Measurements from ENCODE around the gene TSPAN33.
"Not testable (repeated sequence)": the region's sequence is repeated elsewhere in the genome, so short reads cannot be mapped to it uniquely, and the experiment has no call there.

Gene TSPAN33

DNA sequence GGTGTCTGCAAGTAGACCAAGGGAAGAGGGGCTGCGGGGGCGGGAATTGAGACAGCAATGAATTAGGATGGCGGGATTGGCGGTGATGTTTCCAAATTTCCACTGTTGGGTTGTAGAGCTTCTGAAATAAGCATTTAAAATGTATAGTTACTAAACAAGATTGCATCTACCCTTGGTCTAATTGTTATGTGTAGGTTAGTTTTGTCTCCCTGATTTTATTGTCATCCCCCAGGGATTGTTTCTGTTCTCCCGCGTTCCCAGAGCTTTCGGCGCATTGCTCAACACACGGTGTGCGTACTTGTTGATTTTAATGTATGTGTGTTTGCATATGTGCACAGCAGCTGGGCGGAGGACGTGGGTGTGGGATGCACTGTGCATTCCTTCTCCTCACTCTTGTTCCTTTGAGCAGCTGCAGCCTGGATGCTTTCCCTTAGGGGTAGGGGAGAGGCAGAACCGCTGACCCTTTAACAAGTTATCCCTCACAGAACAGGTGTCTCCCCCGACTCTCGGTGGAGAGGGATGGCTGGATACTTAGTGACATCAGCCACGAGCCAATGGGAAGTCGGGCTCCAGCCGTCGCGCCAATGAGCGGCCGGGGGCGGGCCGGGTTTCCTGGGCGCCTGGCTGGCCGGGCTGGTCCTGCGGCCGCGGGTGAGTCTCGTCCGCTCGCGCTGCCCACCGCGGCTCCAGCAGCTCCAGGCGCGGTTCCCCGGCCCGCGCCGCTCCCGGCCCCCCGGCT is at the start of gene TSPAN33:
Gene TSPAN33, plus strand, starts transcription at position 613 of the 739 bp plus-strand sequence. CDS start 274 bp downstream, outside the sequence.
- DNase-seq: peak; percentile 58

GRCh38 chr7:129095258-129095657 is 49.2 kb upstream of the TSPAN33 start:
- DNase-seq: no peak

- no peak for DNase-seq
Observed at GRCh38 chr7:129098409-129099084, 46.0 kb upstream of the TSPAN33 start.

- DNase-seq: no peak
Observed at GRCh38 chr7:129100827-129101166, 43.7 kb upstream of the TSPAN33 start.

DNA sequence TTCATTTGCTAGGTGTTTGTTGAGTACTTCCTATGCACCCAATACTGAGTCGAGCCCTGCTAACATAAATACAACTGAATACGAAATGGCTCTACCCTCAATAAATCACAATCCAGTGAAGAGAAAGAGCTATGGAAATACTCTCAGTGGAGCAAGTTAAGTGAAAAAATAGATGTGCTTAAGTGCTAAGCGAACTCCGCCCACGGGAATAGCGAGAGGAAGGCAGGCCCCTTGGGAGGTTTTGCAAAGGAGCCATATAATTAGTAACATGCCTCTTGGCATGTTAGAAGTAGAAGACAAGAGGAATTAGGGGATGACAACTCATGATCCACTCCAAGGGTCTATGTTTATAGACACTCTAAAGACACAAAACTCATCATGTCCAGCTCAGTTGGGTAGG is 42.8 kb upstream of the TSPAN33 start:
- DNase-seq: no peak

- DNase-seq: no peak
Observed at GRCh38 chr7:129103561-129104324, 40.8 kb upstream of the TSPAN33 start.

DNA sequence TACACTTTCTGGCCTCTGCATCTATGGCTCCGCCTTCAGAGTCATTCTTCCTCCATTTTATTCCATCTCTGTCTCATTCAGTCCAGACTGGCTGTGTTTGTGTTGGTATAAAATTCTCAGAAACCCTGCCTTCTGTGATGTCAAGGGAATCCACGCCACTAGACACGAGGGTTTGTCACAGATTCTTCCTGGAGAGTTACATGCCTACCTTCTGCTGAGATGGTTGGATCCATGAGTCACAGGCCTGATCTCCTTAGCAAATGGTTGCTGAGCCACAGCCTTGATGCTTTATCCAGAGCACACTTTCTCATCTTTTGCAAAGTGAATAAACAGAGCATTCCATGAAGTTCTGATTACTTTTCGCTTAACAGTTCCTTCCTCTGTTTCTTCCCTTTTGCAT is 35.9 kb upstream of the TSPAN33 start:
- DNase-seq: no peak

- DNase-seq: no peak
Observed at GRCh38 chr7:129110258-129110981, 34.1 kb upstream of the TSPAN33 start.

DNA sequence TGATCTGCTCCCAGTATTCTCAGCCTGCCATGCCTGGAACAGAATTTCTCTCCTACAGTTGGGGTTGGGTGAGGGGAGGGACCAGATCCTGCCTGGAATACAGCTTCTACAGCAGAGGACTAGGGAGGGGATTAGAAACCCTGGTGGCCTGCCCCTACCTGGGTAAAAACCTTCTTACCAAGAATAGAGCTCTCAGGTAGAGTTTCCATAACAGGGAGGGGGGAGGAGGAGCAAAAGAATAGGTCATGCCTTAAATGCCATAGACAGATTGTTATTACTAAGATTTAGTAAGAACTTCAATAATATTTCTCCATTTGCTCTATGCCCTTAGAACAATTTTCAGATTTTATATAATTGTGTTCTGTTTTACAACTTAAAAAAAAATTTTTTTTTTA is 33.5 kb upstream of the TSPAN33 start:
- no peak for DNase-seq

DNA sequence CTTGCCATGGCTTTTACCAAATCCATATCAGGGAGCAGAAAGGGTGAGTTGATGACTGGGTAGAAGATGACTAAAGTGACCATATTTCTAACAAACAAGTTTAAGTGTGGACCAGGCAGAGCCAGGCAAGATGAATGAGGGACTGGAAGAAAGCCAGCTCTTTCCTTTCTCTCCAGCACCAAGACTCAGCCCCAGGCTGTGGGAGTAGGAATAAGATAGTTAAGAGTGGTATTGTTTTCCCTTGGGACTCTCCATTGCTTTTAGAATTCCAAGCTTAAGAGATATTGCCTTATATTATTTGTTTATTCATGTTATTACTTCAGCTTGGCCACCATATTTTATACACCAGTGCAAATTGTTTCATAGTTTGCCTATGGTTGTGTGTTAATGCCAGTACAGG is 28.8 kb upstream of the TSPAN33 start:
- no peak for DNase-seq

GRCh38 chr7:129118182-129118581 is 26.3 kb upstream of the TSPAN33 start:
- no peak for DNase-seq

- no peak for DNase-seq
Observed at GRCh38 chr7:129118976-129119375, 25.5 kb upstream of the TSPAN33 start.

DNA sequence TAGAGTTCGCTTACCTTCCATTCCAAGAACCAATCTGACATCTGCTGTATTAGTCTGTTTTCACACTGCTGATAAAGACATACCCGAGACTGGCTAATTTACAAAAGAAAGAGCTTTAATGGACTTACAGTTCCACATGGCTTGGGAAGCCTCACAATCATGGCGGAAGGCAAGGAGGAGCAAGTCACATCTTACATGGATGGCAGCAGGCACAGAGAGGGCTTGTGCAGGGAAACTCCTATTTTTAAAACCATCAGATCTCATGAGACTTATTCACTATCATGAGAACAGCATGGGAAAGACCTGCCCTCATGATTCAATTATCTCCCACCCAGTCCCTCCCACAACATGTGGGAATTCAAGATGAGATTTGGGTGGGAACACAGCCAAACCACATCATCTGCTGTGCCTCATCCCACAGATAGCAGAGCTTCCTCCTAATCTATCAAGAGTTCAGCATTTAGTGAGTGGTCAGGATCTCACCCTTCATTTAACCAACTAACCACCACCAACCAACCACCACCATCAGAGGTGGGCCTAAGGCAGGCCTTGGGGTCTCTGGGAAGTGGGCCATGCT is 22.9 kb upstream of the TSPAN33 start:
- DNase-seq: not testable (repeated sequence)

- peak; percentile 6 for DNase-seq
Observed at GRCh38 chr7:129122078-129122750, 22.3 kb upstream of the TSPAN33 start.

DNA sequence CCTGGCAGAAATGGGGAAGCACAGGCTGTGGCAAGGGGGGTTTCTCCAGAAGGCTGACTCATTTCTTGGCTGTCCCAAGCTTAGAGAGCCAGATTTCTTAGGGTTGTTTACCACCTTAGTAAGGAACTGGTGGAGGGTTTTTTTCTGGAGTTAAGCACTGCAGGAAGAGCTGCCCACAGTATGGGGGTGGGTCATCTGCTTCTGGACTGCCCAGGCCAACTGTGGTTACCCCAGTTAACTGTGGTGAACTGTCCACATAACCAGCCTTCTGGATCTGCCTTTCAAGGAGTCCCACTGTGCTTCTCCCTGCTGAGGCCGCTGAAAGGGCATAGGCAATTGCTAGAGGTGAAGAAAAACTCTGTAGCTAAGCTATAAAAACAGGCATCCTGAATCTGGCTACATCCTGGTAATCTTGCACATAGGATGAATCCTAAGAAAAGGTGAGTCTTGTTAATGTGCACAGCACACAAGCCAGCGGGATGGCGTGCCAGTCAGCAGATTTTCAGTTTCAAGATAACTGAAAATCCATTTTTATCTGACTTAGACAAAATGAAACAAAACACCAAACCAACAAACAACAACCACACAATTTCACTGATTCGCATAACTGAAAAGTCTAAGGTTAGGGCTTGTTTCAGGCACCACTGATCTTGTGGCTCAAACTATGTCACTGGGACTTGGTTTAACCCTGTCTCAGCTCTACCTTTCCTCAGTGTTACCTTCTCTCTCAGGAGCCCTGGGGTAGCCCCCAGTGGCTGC is 21.6 kb upstream of the TSPAN33 start:
- DNase-seq: peak; percentile 9

- no peak for DNase-seq
Observed at GRCh38 chr7:129123510-129123857, 21.0 kb upstream of the TSPAN33 start.

GRCh38 chr7:129126314-129126713 is 18.2 kb upstream of the TSPAN33 start:
- no peak for DNase-seq

GRCh38 chr7:129127154-129127553 is 17.4 kb upstream of the TSPAN33 start:
- no peak for DNase-seq

DNA sequence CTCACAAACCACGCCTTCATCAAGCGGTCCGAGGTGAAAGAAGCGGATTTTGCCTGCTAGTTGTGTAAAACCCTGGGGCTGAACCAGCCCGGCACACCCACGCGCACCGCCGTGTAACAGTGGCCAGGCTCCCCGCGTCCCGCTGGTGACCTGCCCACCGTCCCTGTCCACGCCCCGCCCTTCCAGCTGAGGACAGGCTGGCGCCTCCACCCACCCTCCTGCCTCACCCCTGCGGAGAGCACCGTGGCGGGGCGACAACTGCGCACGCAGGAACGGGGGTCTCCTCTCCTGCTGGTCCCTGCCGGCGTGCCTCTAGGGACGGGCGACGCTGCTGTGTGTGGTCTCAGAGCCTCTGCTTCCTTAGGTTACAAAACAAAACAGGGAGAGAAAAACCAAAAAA is 16.9 kb upstream of the TSPAN33 start:
- DNase-seq: no peak

DNA sequence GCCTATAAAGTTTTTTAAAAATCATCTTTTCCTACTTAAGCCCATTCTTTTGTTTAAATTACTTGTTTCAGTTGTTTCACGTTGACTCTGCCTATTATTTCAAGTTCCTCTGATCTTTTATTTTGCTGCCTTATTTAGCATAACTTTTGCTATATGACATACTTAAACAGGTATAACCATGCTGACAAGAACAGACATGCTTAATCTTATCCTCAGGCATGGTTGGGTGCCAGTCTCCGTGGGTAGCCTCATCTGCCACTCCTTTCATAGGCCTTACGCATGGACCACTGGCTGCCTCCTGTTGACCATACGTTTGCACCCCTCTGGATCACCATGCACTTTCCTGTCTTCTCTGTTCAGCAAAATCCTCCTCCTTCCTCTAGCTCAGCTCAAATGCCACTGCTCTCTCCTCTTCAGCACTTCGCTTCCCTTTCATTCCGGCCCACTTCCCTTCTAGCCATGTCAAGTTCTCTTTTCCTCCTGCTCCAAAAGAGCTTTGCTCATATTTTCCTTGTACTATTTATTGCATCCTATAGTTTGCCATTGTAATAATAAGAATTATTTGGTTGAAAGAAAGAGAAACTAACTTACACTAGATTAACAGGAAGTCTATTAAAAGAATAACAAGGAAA is 10.0 kb upstream of the TSPAN33 start:
- no peak for DNase-seq

Data from stimulated activated naive CD4-positive, alpha-beta T cell treated with Interleukin-2 at 50 U/mL for 16 hours (primary cell).